Lung (tissue), 12 donors: ENCODE measurements around the gene MAL. TPM values are rescaled to one million over a fixed set of nuclear protein-coding genes. Genes with fewer than 3 reads are reported as not detected.

Experiments
- ATAC-seq: fragments of 200-7000 bp; cut with Tn5 transposase; one replicate; pipeline ENCODE4 v1.9.1; 2020; ENCODE audit warnings: moderate number of reproducible peaks; ENCODE audit not compliant: insufficient read depth, low FRiP score
- DNase-seq, 3 donors: peaks; one replicate each; pipeline ENCODE4 v3.0.0-alpha.2; 2013 to 2017
- H3K27ac ChIP-seq, 2 donors: one replicate each; pipeline ENCODE4 v1.5.1; 2013; ENCODE audit warnings: mild to moderate bottlenecking in 2 of 2, moderate library complexity in 2 of 2, control low read depth in 1 of 2, inconsistent platforms in 1 of 2, low read depth in 1 of 2, low read length in 1 of 2
- H3K27me3 ChIP-seq, 3 donors: one replicate each; pipeline ENCODE4 v1.5.1; 2013; ENCODE audit warnings: low read length in 2 of 3; ENCODE audit not compliant: control insufficient read depth in 3 of 3, insufficient read depth in 3 of 3
- H3K36me3 ChIP-seq, 4 donors: one replicate each; pipeline ENCODE4 v1.5.1; 2013; ENCODE audit warnings: low read length in 4 of 4, mild to moderate bottlenecking in 1 of 4, moderate library complexity in 1 of 4; ENCODE audit not compliant: control insufficient read depth in 4 of 4, insufficient read depth in 4 of 4
- H3K4me1 ChIP-seq, 5 donors: one replicate each; pipeline ENCODE4 v1.5.1; 2013; ENCODE audit warnings: low read length in 5 of 5, mild to moderate bottlenecking in 2 of 5, moderate library complexity in 1 of 5; ENCODE audit not compliant: control insufficient read depth in 5 of 5, insufficient read depth in 5 of 5
- H3K4me3 ChIP-seq: one replicate; pipeline ENCODE4 v1.5.1; 2013; ENCODE audit warnings: mild to moderate bottlenecking, control low read depth, moderate library complexity
- H3K9ac ChIP-seq, 2 donors: one replicate each; pipeline ENCODE4 v1.5.1; 2013; ENCODE audit warnings: low read length in 2 of 2, control low read depth in 1 of 2; ENCODE audit not compliant: insufficient read depth in 1 of 2
- H3K9me3 ChIP-seq, 4 donors: one replicate each; pipeline ENCODE4 v1.5.1; 2013; ENCODE audit warnings: low read length in 3 of 4, mild to moderate bottlenecking in 1 of 4, moderate library complexity in 1 of 4; ENCODE audit not compliant: control insufficient read depth in 4 of 4, insufficient read depth in 3 of 4
- CTCF ChIP-seq: IDR thresholded peaks from 2 replicates; pipeline ENCODE4 v1.5.1; 2012; ENCODE audit warnings: mild to moderate bottlenecking; ENCODE audit errors: control extremely low read depth, extremely low read depth
- WGBS, 2 donors: extraction: QIAGEN DNeasy Blood & Tissue Kit; methylation state at CpG; one replicate each; pipeline ENCODE4 v1.1.7; 2013; 5-methylcytosine and 5-hydroxymethylcytosine counted together
- polyA plus RNA-seq, 2 donors: library from polyadenylated mRNA; stranded (reverse); fragments of 200-250 nt; gene quantifications; one replicate each; pipeline ENCODE4 v1.2.1, GENCODE V29; 2013
- total RNA-seq, 2 donors: library from RNA; depleted of rRNA in 1 of 2; stranded (reverse); fragments of >200 nt in 1 of 2; gene quantifications; one replicate each; pipeline ENCODE4 v1.2.1, GENCODE V29; 2014 to 2021
- donor health status: control.
- donor health status: control.
- donor health status: Bipolar disorder and iron deficiency.
- donor health status: healthy.
- donor health status: DM: yes; HTN: yes; CAD: no.

The MAL gene
- total and polyA plus RNA-seq, 4 donors: 1.3 to 19.0 (median 10.5) TPM

DNA sequence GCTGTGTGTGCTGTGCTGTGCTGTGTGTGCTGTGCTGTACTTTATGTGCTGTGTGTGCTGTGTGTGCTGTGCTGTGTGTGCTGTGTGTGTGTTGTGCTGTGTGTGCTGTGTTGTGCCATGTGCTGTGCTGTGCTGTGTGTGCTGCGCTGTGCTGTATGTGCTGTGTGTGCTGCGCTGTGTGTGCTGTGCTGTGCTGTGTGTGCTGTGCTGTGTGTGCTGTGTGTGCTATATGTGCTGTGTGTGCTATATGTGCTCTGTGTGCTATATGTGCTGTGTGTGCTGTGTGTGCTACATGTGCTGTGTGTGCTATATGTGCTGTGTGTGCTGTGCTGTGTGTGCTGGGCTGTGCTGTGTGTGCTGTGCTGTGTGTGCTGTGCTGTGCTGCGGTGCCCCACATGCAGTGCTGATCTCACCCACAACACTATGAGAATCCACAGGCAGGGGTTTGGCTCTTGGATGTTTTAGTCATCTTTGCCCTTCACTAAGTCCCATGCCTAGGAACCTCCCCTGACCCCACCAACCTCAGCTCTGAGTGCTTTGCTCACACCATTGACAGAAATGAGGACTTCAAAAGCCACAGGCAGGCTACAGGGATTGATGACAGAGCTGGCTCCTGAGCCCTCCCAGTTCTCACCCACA is 30.5 kb upstream of the MAL start:
- Histone ChIP-seq H3K27ac (no peak overlapping the region), H3K4me3 (no peak overlapping the region), H3K27me3 (peaks cover 0 to 6% (median 5%) of the 10 kb centered on the region in 3 donors), H3K36me3 (no peaks in the 10 kb centered on the region), H3K9me3 (peaks cover 0 to 7% (median 0%) of the 10 kb centered on the region in 4 donors), H3K4me1 (peaks cover 0 to 16% (median 0%) of the 10 kb centered on the region in 5 donors), H3K9ac (no peak overlapping the region)
- no peak for ATAC-seq
- DNase-seq: no peak
- no peak for TF ChIP-seq CTCF
- WGBS, 2 donors: 93 to 98% methylated on average over 3 of the region's 3 CpGs

- no peak overlapping the region for H3K4me3 ChIP-seq
- DNase-seq (no peak), ATAC-seq (no peak)
- H3K9ac ChIP-seq: no peak overlapping the region
- peaks cover 0 to 22% (median 0%) of the 10 kb centered on the region in 5 donors for H3K4me1 ChIP-seq
- no peaks in the 10 kb centered on the region for H3K36me3 ChIP-seq
- no peak overlapping the region for H3K27ac ChIP-seq
- H3K9me3 ChIP-seq: peaks cover 0 to 7% (median 0%) of the 10 kb centered on the region in 4 donors
- H3K27me3 ChIP-seq: peaks cover 0 to 6% (median 5%) of the 10 kb centered on the region in 3 donors
- WGBS, 2 donors: 78 to 79% methylated on average over 7 of the region's 7 CpGs
- no peak for TF ChIP-seq CTCF
Measured at GRCh38 chr2:94995553-94996304, 29.8 kb upstream of the MAL start.

- no peak overlapping the region for H3K9ac ChIP-seq
- 81 to 87% methylated on average over 23 of the region's 23 CpGs for WGBS, 2 donors
- no peak for ATAC-seq
- H3K4me1 ChIP-seq: peaks cover 0 to 28% (median 2%) of the 10 kb centered on the region in 5 donors
- H3K4me3 ChIP-seq: no peak overlapping the region
- no peak for DNase-seq
- TF ChIP-seq CTCF: no peak
- H3K27me3 ChIP-seq: peaks cover 0 to 6% (median 5%) of the 10 kb centered on the region in 3 donors
- no peaks in the 10 kb centered on the region for H3K36me3 ChIP-seq
- H3K9me3 ChIP-seq: peaks cover 0 to 7% (median 0%) of the 10 kb centered on the region in 4 donors
- H3K27ac ChIP-seq: no peak overlapping the region
Measured at GRCh38 chr2:94996305-94997100, 29.0 kb upstream of the MAL start.
